ENCODE results near the gene HOXA4.

Gene HOXA4

DNA sequence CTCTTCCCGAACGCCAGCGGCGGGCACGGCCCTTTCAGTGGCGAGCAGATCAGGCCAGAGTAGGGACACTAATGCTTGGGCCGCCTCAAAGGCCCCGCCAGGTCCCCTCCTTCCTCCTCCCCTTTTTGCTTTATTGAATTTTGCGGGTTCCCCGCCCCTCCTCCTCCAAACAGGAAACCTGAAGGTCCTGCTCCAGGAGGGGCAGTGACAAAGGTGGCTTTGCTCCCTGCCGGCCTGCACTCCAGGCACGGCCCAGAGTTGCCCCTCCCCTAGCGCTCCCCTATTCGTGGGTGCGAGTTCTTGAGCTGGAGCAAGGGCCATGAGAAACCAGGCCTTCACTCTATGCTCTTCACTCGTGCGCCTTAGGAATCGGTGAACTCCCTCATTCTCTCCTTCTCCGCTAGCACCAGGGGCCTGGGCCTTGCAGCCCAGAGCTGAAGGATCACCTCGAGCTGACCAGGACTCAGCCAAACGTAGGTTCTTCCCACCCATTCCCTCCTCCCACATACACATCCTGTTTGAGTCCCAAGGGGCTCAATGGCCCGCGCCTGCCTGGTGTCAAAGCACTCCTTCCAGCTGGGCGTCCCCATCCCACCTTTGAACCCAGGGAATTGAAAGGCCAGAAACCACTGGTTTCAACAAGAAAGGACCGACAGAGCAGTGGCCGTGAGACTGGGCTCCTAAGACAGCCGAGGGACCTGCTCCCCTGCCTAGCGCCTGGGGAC lies 17.6 kb upstream of the HOXA4 start:
- no peak for FAIRE-seq
- TF ChIP-seq POLR2A (IDR thresholded peaks at IDR 0.05; ENCODE audit: low read depth, low read length) (no peak), POU2F2 (IDR thresholded peaks at IDR 0.05; ENCODE audit: low read depth, low read length) (no peak), SPI1 (IDR thresholded peaks at IDR 0.05; ENCODE audit: low read depth, low read length) (no peak), POLR2AphosphoS5 (IDR thresholded peaks at IDR 0.05; ENCODE audit: low read depth, low read length) (no peak)
- DNase-seq (ENCODE audit: insufficient read length, low spot score), result no peak

GRCh38 chr7:27147199-27148030 lies 16.9 kb upstream of the HOXA4 start, which contains the start of gene HOXA6:
HOXA6 (minus strand) TSS chr7:27147774; CDS start chr7:27147749, 25 bp downstream.
- TF ChIP-seq PAX5 (IDR thresholded peaks at IDR 0.05; ENCODE audit: insufficient read depth, low read length, severe bottlenecking) (no peak), POLR2AphosphoS5 (IDR thresholded peaks at IDR 0.05; ENCODE audit: low read depth, low read length) (no peak), TAF1 (IDR thresholded peaks at IDR 0.05; ENCODE audit: low read depth, low read length) (no peak), POU2F2 (IDR thresholded peaks at IDR 0.05; ENCODE audit: low read depth, low read length) (no peak), SPI1 (IDR thresholded peaks at IDR 0.05; ENCODE audit: low read depth, low read length) (no peak), POLR2A (IDR thresholded peaks at IDR 0.05; ENCODE audit: low read depth, low read length) (no peak)
- DNase-seq (ENCODE audit: insufficient read length, low spot score) (no peak), FAIRE-seq (no peak)

GRCh38 chr7:27146491-27147198 lies 16.1 kb upstream of the HOXA4 start:
- TF ChIP-seq POLR2A (IDR thresholded peaks at IDR 0.05; ENCODE audit: low read depth, low read length) (no peak), SPI1 (IDR thresholded peaks at IDR 0.05; ENCODE audit: low read depth, low read length) (no peak), POU2F2 (IDR thresholded peaks at IDR 0.05; ENCODE audit: low read depth, low read length) (no peak), TAF1 (IDR thresholded peaks at IDR 0.05; ENCODE audit: low read depth, low read length) (no peak), POLR2AphosphoS5 (IDR thresholded peaks at IDR 0.05; ENCODE audit: low read depth, low read length) (no peak), PAX5 (IDR thresholded peaks at IDR 0.05; ENCODE audit: insufficient read depth, low read length, severe bottlenecking) (no peak)
- DNase-seq (ENCODE audit: insufficient read length, low spot score) (no peak), FAIRE-seq (no peak)

DNA sequence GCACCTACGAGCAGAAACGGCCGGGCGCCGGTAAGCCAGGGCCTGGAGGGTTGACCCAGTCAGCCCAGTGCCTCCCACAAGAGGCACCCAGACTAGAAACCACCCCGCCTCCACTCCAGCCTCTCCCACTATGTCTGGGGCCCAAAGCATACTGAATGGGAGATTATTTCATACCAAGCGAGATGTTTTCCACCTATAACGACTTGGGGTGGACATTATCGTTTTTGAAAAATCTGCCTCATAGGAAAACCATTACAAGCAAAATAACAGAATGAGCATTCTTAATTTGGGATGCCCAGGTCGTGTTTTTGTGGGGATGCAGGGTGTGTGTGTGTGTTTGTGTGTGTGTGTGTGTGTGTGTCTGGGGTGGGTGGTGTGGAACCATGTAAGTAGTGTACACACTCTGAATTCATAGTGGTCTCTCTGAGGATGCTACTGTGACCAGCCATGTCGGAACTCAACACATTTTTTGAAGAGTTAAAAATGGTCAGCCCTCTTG lies 15.4 kb upstream of the HOXA4 start:
- no peak for DNase-seq (ENCODE audit: insufficient read length, low spot score)
- TF ChIP-seq PAX5 (IDR thresholded peaks at IDR 0.05; ENCODE audit: insufficient read depth, low read length, severe bottlenecking) (no peak), POLR2AphosphoS5 (IDR thresholded peaks at IDR 0.05; ENCODE audit: low read depth, low read length) (no peak), POU2F2 (IDR thresholded peaks at IDR 0.05; ENCODE audit: low read depth, low read length) (no peak), SPI1 (IDR thresholded peaks at IDR 0.05; ENCODE audit: low read depth, low read length) (no peak), POLR2A (IDR thresholded peaks at IDR 0.05; ENCODE audit: low read depth, low read length) (no peak), TAF1 (IDR thresholded peaks at IDR 0.05; ENCODE audit: low read depth, low read length) (no peak)
- FAIRE-seq, result no peak

DNA sequence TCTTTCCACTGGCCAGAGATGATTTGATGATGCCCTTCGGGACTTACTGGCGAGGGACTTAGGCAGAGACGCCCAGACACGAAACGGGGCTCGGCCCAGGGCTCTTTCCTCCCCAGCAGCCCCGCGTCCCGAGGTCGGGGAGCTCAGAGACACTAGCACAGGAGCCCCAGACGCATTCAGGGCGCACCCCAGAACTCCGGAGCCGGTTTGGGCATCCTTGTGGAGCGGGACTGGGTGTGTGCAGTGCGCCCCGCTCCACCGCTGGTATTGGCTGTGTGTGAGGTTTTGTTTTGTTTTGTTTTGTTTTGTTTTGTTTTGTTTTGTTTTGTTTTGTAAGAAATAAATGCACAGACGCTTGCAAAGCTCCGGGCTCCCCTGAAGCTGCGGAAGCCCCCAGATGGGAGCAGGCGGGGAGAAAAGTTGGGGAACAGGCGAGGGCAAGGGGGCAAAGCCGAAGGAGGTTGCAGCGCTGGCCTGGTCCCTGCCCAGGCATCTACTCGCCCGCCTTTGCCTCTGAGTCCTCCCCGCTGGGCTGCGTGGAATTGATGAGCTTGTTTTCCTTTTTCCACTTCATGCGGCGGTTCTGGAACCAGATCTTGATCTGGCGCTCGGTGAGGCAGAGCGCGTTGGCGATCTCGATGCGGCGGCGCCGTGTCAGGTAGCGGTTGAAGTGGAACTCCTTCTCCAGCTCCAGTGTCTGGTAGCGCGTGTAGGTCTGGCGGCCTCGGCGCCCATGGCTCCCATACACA lies 14.8 kb upstream of the HOXA4 start:
- DNase-seq (ENCODE audit: insufficient read length, low spot score) (no peak), FAIRE-seq (no peak)
- TF ChIP-seq SPI1 (IDR thresholded peaks at IDR 0.05; ENCODE audit: low read depth, low read length), result no peak
- TF ChIP-seq POLR2AphosphoS5 (IDR thresholded peaks at IDR 0.05; ENCODE audit: low read depth, low read length), result no peak
- TF ChIP-seq TAF1 (IDR thresholded peaks at IDR 0.05; ENCODE audit: low read depth, low read length), result no peak
- no peak for TF ChIP-seq POU2F2 (IDR thresholded peaks at IDR 0.05; ENCODE audit: low read depth, low read length)

DNA sequence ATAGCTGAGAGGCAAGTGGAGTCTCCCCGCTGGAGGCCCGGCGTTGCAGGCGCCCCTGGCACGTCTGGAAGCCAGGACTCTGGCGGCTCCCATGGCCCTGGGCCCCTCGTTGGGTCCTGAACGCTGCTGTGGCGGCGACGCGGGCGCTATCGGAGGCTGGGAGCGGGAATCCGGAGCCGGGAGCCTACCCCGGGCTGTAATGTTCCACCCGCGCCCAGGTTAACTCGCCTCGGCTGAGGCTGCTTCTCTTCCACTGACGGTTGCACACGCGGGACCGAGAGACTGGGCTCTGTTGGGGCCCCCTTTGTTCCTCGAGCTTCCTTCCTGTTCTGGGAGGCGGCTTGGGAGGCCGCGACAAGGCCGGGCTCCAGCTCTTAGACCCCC lies 14.2 kb upstream of the HOXA4 start:
- no peak for TF ChIP-seq SPI1 (IDR thresholded peaks at IDR 0.05; ENCODE audit: low read depth, low read length)
- DNase-seq (ENCODE audit: insufficient read length, low spot score) (no peak), FAIRE-seq (no peak)

DNA sequence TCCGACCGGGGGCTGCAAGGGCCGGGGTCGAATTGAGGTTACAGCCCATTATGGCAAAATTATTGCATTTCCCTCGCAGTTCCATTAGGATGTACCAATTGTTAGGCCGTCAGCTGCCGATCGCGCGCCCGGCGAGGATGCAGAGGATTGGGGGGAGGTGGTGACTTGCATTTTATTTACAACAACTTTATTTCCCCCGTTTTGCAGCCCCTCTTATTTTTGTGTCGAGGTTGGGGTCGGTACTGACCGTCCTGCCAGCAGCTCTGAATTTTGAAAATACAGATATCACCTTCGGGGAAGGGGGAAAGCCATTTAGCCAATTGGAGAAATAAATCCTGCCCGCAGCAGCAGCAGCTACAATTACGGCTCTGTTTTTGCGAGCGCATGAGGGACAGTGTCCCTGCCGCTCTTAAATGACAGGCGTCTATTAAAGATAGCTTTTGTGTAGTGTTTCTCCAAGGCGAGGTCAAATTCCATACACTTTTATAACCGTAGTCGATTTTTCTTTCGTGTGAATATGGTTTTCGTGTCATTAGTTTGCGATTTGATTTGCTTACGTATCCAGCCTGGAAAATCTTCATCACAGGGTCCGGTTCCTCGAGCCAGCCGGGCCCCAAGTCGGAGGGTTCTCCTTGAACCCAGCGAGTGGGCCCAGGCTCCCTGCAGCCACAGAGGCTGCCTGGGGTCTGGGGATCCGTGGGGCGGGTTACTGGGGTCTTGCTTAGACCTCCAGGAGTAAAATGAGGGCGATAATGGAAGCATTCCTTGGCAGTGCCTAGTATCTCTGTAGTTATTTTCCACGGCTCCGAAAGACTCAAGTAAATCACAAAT lies 13.6 kb upstream of the HOXA4 start:
- TF ChIP-seq POU2F2 (IDR thresholded peaks at IDR 0.05; ENCODE audit: low read depth, low read length), result no peak
- TF ChIP-seq TAF1 (IDR thresholded peaks at IDR 0.05; ENCODE audit: low read depth, low read length), result no peak
- TF ChIP-seq SPI1 (IDR thresholded peaks at IDR 0.05; ENCODE audit: low read depth, low read length), result no peak
- no peak for TF ChIP-seq POLR2A (IDR thresholded peaks at IDR 0.05; ENCODE audit: low read depth, low read length)
- no peak for DNase-seq (ENCODE audit: insufficient read length, low spot score)
- FAIRE-seq, result no peak

GRCh38 chr7:27143023-27143949 lies 12.7 kb upstream of the HOXA4 start, which contains the start of gene HOXA5:
HOXA5 (minus strand) TSS chr7:27143681; CDS start chr7:27143607, 74 bp downstream.
- FAIRE-seq (no peak), DNase-seq (ENCODE audit: insufficient read length, low spot score) (no peak)
- no peak for TF ChIP-seq POLR2AphosphoS5 (IDR thresholded peaks at IDR 0.05; ENCODE audit: low read depth, low read length)
- TF ChIP-seq SPI1 (IDR thresholded peaks at IDR 0.05; ENCODE audit: low read depth, low read length), result no peak
- no peak for TF ChIP-seq POLR2A (IDR thresholded peaks at IDR 0.05; ENCODE audit: low read depth, low read length)
- TF ChIP-seq TAF1 (IDR thresholded peaks at IDR 0.05; ENCODE audit: low read depth, low read length), result no peak
- no peak for TF ChIP-seq PAX5 (IDR thresholded peaks at IDR 0.05; ENCODE audit: insufficient read depth, low read length, severe bottlenecking)
- no peak for TF ChIP-seq POU2F2 (IDR thresholded peaks at IDR 0.05; ENCODE audit: low read depth, low read length)
